ENCODE results near the gene MSH5. TPM values are rescaled to one million over a fixed set of nuclear protein-coding genes. Genes with fewer than 3 reads are reported as not detected.

The MSH5 gene
- total and polyA plus RNA-seq, 9 of the 15 experiments (the other 6 are each of a cell fraction or from before 2014, with no cell fraction given), result 12.5 to 104 (median 46.6) TPM

DNA sequence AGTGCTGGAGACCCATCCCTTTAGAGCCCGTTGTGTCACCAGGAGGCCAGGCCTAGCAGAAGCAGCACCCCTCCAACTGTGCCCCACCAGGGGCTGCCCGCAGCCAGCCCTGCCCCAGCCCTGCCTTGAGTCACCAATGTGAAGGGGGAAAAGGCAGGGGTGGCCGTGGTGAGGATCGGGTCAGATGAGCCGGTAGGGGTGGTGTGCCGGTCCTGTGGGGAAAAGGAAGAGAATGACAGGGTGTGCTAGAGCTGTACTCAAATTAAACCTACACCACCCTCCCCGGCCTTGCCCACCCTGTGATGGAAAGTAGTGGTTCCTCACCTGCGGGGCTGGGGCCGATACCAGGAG lies 25.7 kb downstream of the MSH5 start (continued):
- TF ChIP-seq, protein P1, sequence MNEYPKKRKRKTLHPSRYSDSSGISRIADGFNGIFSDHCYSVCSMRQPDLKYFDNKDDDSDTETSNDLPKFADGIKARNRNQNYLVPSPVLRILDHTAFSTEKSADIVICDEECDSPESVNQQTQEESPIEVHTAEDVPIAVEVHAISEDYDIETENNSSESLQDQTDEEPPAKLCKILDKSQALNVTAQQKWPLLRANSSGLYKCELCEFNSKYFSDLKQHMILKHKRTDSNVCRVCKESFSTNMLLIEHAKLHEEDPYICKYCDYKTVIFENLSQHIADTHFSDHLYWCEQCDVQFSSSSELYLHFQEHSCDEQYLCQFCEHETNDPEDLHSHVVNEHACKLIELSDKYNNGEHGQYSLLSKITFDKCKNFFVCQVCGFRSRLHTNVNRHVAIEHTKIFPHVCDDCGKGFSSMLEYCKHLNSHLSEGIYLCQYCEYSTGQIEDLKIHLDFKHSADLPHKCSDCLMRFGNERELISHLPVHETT (CRISPR knock-in tag; conservative IDR thresholded peaks at IDR 0.05 in 1 of 2, IDR thresholded peaks at IDR 0.05 in 1 of 2), result no peak
- TF ChIP-seq MCM7 (IDR thresholded peaks at IDR 0.05) (no peak), NR3C1 (CRISPR knock-in tag; IDR thresholded peaks at IDR 0.05) (no peak), KAT7 (CRISPR knock-in tag; IDR thresholded peaks at IDR 0.05; ENCODE audit: borderline replicate concordance) (no peak), CBFA2T3 (IDR thresholded peaks at IDR 0.05) (no peak), POLR2A (conservative IDR thresholded peaks at IDR 0.05) (0 out of 2 replicates have a peak, but pooled peaks have one; percentile 35), SUPT5H (IDR thresholded peaks at IDR 0.05) (peak; percentile 41; the same call in 1 of the 2 replicates), POLR2AphosphoS2 (IDR thresholded peaks at IDR 0.05; ENCODE audit: low read length) (peak; percentile 85), ZNF253 (CRISPR knock-in tag; conservative IDR thresholded peaks at IDR 0.05) (no peak)
- TF ChIP-seq, protein P2, sequence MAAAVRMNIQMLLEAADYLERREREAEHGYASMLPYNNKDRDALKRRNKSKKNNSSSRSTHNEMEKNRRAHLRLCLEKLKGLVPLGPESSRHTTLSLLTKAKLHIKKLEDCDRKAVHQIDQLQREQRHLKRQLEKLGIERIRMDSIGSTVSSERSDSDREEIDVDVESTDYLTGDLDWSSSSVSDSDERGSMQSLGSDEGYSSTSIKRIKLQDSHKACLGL (CRISPR knock-in tag; IDR thresholded peaks at IDR 0.05; ENCODE audit: borderline replicate concordance, poor library complexity, severe bottlenecking), result no peak
- TF ChIP-seq, protein P3, sequence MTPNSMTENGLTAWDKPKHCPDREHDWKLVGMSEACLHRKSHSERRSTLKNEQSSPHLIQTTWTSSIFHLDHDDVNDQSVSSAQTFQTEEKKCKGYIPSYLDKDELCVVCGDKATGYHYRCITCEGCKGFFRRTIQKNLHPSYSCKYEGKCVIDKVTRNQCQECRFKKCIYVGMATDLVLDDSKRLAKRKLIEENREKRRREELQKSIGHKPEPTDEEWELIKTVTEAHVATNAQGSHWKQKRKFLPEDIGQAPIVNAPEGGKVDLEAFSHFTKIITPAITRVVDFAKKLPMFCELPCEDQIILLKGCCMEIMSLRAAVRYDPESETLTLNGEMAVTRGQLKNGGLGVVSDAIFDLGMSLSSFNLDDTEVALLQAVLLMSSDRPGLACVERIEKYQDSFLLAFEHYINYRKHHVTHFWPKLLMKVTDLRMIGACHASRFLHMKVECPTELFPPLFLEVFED (CRISPR knock-in tag; conservative IDR thresholded peaks at IDR 0.05), result no peak
- TF ChIP-seq, protein P4, sequence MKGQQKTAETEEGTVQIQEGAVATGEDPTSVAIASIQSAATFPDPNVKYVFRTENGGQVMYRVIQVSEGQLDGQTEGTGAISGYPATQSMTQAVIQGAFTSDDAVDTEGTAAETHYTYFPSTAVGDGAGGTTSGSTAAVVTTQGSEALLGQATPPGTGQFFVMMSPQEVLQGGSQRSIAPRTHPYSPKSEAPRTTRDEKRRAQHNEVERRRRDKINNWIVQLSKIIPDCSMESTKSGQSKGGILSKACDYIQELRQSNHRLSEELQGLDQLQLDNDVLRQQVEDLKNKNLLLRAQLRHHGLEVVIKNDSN (CRISPR knock-in tag; IDR thresholded peaks at IDR 0.05), result 0 out of 2 replicates have a peak, but pooled peaks have one; percentile 7
